ENCODE measurements around the gene MGA. TPM values are rescaled to one million over a fixed set of nuclear protein-coding genes. Genes with fewer than 3 reads are reported as not detected.

MGA gene
- total RNA-seq, 2 donors from 2014 or later = 28.8 to 45.5 TPM

DNA sequence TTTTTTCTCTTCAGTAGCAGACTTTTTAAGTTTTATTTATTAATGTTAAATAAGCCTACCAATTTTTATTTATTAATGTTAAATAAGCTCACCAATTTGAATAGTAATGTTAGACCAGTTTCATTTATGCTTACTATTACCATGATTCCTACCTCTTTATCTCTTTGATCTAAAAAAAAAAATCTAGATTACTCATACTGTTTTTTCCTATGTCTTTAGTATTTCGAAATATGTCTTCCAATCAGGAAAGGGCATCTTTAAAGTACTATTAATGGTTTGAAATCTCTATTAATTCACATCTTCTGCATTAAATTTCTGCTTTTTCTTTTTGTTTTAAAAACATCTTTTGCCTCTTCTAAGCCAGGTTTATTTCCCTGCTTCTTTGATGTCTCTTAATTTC lies 86.6 kb downstream of the MGA start:
- no peak overlapping the region for H3K27ac ChIP-seq
- H3K4me1 ChIP-seq = no peaks in the 10 kb centered on the region
- no peak for TF ChIP-seq POLR2A (IDR thresholded peaks at IDR 0.05)
- TF ChIP-seq, protein P1, sequence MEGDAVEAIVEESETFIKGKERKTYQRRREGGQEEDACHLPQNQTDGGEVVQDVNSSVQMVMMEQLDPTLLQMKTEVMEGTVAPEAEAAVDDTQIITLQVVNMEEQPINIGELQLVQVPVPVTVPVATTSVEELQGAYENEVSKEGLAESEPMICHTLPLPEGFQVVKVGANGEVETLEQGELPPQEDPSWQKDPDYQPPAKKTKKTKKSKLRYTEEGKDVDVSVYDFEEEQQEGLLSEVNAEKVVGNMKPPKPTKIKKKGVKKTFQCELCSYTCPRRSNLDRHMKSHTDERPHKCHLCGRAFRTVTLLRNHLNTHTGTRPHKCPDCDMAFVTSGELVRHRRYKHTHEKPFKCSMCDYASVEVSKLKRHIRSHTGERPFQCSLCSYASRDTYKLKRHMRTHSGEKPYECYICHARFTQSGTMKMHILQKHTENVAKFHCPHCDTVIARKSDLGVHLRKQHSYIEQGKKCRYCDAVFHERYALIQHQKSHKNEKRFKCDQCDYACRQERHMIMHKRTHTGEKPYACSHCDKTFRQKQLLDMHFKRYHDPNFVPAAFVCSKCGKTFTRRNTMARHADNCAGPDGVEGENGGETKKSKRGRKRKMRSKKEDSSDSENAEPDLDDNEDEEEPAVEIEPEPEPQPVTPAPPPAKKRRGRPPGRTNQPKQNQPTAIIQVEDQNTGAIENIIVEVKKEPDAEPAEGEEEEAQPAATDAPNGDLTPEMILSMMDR (IDR thresholded peaks at IDR 0.05) = no peak
- ATAC-seq = no peak
- H3K36me3 ChIP-seq (replicated peaks in 1 of 2; ENCODE audit: insufficient read depth in 1 of 2, low read depth in 2 of 2) = no peaks in the 10 kb centered on the region
- no peak for DNase-seq
- no peak overlapping the region for H3K4me3 ChIP-seq
- 88% methylated on average over 1 of the region's 1 CpG for WGBS, 2 donors
- intact Hi-C loops (cut with DNase I) = no loop called here
- no peaks in the 10 kb centered on the region for H3K9me3 ChIP-seq
- H3K27me3 ChIP-seq = no peaks in the 10 kb centered on the region

DNA sequence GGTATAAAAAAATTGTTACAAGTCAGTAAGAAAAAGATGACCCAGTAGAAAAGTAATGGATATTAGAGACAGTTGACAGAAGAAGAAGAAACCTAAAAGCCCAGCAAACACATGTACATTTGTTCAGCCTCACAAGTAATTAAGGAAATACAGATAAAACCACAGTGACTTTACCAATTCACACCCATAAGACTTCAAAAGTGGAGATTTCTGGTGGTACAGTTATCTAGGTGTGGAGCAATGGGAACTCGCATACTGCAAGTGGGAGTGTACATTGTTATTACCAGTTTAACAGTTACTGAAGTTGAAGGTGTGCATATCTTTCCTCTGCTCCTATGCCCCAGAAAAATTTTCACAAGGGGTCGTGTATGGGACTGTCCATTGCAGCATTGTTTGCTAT lies 96.0 kb downstream of the MGA start:
- ATAC-seq (no peak), DNase-seq (no peak)
- H3K9me3 ChIP-seq = no peaks in the 10 kb centered on the region
- H3K27ac ChIP-seq = no peak overlapping the region
- H3K4me1 ChIP-seq = no peaks in the 10 kb centered on the region
- TF ChIP-seq, protein P1 (IDR thresholded peaks at IDR 0.05) = no peak
- no peak for TF ChIP-seq POLR2A (IDR thresholded peaks at IDR 0.05)
- H3K27me3 ChIP-seq = no peaks in the 10 kb centered on the region
- intact Hi-C loops (cut with DNase I) = no loop called here
- 94 to 98% methylated on average over 2 of the region's 2 CpGs for WGBS, 2 donors
- H3K4me3 ChIP-seq = no peak overlapping the region
- peaks cover 0 to 3% of the 10 kb centered on the region in 2 donors for H3K36me3 ChIP-seq (replicated peaks in 1 of 2; ENCODE audit: insufficient read depth in 1 of 2, low read depth in 2 of 2)

DNA sequence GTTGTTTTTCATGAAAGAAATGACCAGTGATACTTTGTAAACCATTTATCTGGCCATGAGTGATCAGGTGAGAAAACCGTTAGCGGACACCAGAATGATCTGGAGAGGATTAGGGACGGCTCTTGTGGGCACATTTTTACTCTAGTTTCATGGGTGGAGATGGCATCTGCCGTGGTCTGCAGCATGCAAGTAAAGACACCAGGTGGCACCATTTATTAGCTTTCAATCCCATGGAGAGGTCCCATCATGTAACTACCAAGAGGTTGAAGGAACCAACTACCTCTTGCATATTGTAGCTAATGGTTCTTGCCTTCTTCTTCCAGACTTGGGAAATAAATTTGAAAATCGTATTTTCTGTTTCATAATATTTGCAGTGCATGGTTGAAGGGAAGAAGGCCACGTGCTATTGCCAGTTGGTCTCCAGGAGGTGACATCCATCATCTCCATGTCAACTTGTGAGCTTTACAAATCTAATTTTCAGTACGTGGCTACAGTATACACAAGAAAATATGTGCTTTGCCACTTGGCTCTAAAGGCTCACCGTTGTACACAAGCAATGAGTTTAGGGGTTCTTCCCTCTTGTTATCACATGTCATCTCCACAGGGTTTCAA lies 112.6 kb downstream of the MGA start:
- ATAC-seq = no peak

DNA sequence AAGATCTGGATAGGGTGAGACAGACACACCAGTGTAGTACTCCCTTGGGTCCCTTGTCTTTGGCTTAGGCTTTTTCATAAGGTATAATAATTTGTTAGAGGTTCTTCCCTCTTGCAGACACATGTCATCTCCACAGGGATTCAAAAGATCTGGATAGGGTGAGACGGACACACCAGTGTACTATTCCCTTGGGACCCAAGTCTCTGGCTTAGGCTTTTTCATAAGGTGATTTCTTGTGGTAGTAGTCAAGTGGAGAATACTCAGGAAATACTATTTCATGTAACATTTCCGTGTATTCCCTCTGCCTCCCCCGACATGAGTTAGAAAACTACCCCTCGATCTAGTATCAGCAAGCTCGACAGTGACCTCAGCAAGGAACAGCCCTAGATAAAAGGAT lies 113.1 kb downstream of the MGA start:
- DNase-seq (no peak), ATAC-seq (no peak)
- H3K9me3 ChIP-seq = no peaks in the 10 kb centered on the region
- intact Hi-C loops (cut with DNase I) = no loop called here
- no peak overlapping the region for H3K4me3 ChIP-seq
- no peaks in the 10 kb centered on the region for H3K27me3 ChIP-seq
- H3K27ac ChIP-seq = peak overlapping the region; percentile 59 to 91 (median 82)
- TF ChIP-seq POLR2A (IDR thresholded peaks at IDR 0.05) = no peak
- TF ChIP-seq, protein P1 (IDR thresholded peaks at IDR 0.05) = no peak
- peaks cover 37% of the 10 kb centered on the region for H3K4me1 ChIP-seq
- WGBS, 2 donors = 12 to 28% methylated on average over 5 of the region's 5 CpGs
- no peaks in the 10 kb centered on the region for H3K36me3 ChIP-seq (replicated peaks in 1 of 2; ENCODE audit: insufficient read depth in 1 of 2, low read depth in 2 of 2)

More for the DNA sequence above, 112.6 kb downstream of the MGA start:
- H3K4me3 ChIP-seq = no peak overlapping the region
- TF ChIP-seq POLR2A (IDR thresholded peaks at IDR 0.05) = no peak
- TF ChIP-seq, protein P1 (IDR thresholded peaks at IDR 0.05) = peak; percentile 20 to 83 (median 68)
- H3K4me1 ChIP-seq = peaks cover 37% of the 10 kb centered on the region
- no peaks in the 10 kb centered on the region for H3K9me3 ChIP-seq
- H3K36me3 ChIP-seq (replicated peaks in 1 of 2; ENCODE audit: insufficient read depth in 1 of 2, low read depth in 2 of 2) = no peaks in the 10 kb centered on the region
- H3K27me3 ChIP-seq = no peaks in the 10 kb centered on the region
- 36% methylated on average over 8 of the region's 8 CpGs for WGBS, 2 donors
- intact Hi-C loops (cut with DNase I) = no loop called here
- peak overlapping the region in 2 of 4 donors; percentile 89 to 91 for H3K27ac ChIP-seq
- DNase-seq = peak; percentile 54 to 71 (median 58)

DNA sequence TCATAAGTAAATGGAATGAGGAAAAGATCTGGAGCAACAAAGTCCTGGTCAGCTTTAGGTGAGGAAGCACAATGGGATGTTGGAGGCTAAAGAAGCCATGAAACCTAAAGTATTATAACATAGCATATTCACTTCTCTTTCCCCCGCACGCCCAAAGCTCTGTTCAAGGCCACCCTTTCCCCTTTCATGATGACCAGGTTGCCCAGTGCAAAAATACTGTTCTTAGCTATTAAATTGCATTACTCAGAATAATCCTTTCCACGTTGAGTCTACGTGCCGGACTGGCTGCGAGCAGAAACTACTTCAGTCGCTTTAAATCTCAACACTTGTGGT lies 113.5 kb downstream of the MGA start:
- Histone ChIP-seq H3K27me3 (no peaks in the 10 kb centered on the region), H3K4me3 (peak overlapping the region; percentile 5 to 83), H3K27ac (peak overlapping the region; percentile 59 to 91 (median 82)), H3K4me1 (peaks cover 37% of the 10 kb centered on the region), H3K9me3 (no peaks in the 10 kb centered on the region), H3K36me3 (replicated peaks in 1 of 2; ENCODE audit: insufficient read depth in 1 of 2, low read depth in 2 of 2) (no peaks in the 10 kb centered on the region)
- no peak for DNase-seq
- intact Hi-C loops (cut with DNase I) = no loop called here
- no peak for ATAC-seq
- WGBS, 2 donors = 0 to 1% methylated on average over 7 of the region's 7 CpGs
- TF ChIP-seq, protein P1 (IDR thresholded peaks at IDR 0.05) = no peak
- no peak for TF ChIP-seq POLR2A (IDR thresholded peaks at IDR 0.05)
